Motor neuron (in vitro differentiated cells): Measurements from ENCODE around the gene MRPL54. TPM values are rescaled to one million over a fixed set of nuclear protein-coding genes. Genes with fewer than 3 reads are reported as not detected.
A peak's percentile ranks its signal among the peaks of the same experiment; 100 is the strongest.

Source experiments
- ATAC-seq, 8 experiments: fragments of 200-7000 bp; cut with Tn5 transposase; replicated peaks in 6 of 8; 2 replicates each; pipeline ENCODE4 v1.8.0; 2021; ENCODE audit warnings: mild to moderate bottlenecking in 8 of 8, moderate library complexity in 8 of 8
- H3K27ac ChIP-seq, 2 donors: fragments of 250-450 bp; sonication (Bioruptor Pico); 2 replicates each; pipeline ENCODE4 v1.9.0; 2021; ENCODE audit warnings: antibody characterized with exemption in 2 of 2, mild to moderate bottlenecking in 2 of 2, moderate library complexity in 1 of 2
- H3K4me1 ChIP-seq, 2 donors: fragments of 250-450 bp; sonication (Bioruptor Pico); replicated peaks in 1 of 2; 2 replicates each; pipeline ENCODE4 v1.6.1; 2021; ENCODE audit warnings: antibody characterized with exemption in 2 of 2, mild to moderate bottlenecking in 2 of 2, moderate library complexity in 1 of 2
- H3K4me3 ChIP-seq, 5 donors: fragments of 250-450 bp; sonication (Bioruptor Pico); 2 replicates each; pipeline ENCODE4 v1.9.0; 2021; ENCODE audit warnings: antibody characterized with exemption in 5 of 5, mild to moderate bottlenecking in 5 of 5, moderate library complexity in 4 of 5
- WGBS, 10 experiments: fragments of 450-650 bp; shearing (Covaris generic); methylation state at CpG; one replicate each; pipeline ENCODE4 v1.0.0; 2022; 5-methylcytosine and 5-hydroxymethylcytosine counted together
- in situ Hi-C, 9 experiments: fragments of 400-800 bp; cut with MboI; loops; one replicate each; pipeline ENCODE4 v1.15.0; 2021; ENCODE audit warnings: low sequenced_read_pairs in 9 of 9, low pct_unique_long_range_greater_than_20kb in 2 of 9; ENCODE audit not compliant: unreplicated experiment in 9 of 9
- total RNA-seq, 8 experiments: library from RNA; unstranded; fragments of 300-600 nt; gene quantifications; 2 replicates each; pipeline versions ENCODE4 v1.2.3 to v1.2.4, GENCODE V29; 2022

MRPL54 gene
- total RNA-seq, 8 experiments from 2014 or later, result 62.6 to 106 (median 86.6) TPM

GRCh38 chr19:3766520-3766919 lies 4.0 kb downstream of the MRPL54 start:
- WGBS, 10 experiments, result 80 to 100% (median 93%) methylated on average over 1 to 3 of the region's 7 CpGs; no CpG with 5 or more reads in 7 of the 10 experiments
- ATAC-seq, result no peak
- in situ Hi-C loops, result no loop called here
- Histone ChIP-seq H3K4me1 (peaks cover 3 to 5% of the 10 kb centered on the region in 2 donors), H3K4me3 (no peak overlapping the region), H3K27ac (no peak overlapping the region)

- in situ Hi-C loops, result no loop called here
- H3K4me1 ChIP-seq, result peaks cover 3 to 10% of the 10 kb centered on the region in 2 donors
- H3K27ac ChIP-seq, result no peak overlapping the region
- 80 to 100% methylated on average over 1 of the region's 23 CpGs; no CpG with 5 or more reads in 8 of the 10 experiments for WGBS, 10 experiments
- ATAC-seq, result no peak
- no peak overlapping the region for H3K4me3 ChIP-seq
Measured at GRCh38 chr19:3767050-3767449, 4.6 kb downstream of the MRPL54 start.

- no peak for ATAC-seq
- no peak overlapping the region for H3K27ac ChIP-seq
- WGBS, 10 experiments, result no CpG with 5 or more reads among the region's 25 CpGs
- no peak overlapping the region for H3K4me3 ChIP-seq
- in situ Hi-C loops, result no loop called here
- H3K4me1 ChIP-seq, result peaks cover under 1 to 13% of the 10 kb centered on the region in 2 donors
Measured at GRCh38 chr19:3768015-3768747, 5.7 kb downstream of the MRPL54 start.

GRCh38 chr19:3768748-3769099 lies 6.2 kb downstream of the MRPL54 start:
- in situ Hi-C loops, result no loop called here
- H3K4me1 ChIP-seq, result peaks cover 0 to 11% of the 10 kb centered on the region in 2 donors
- no peak overlapping the region for H3K27ac ChIP-seq
- no peak overlapping the region for H3K4me3 ChIP-seq
- 90 to 100% methylated on average over 1 to 2 of the region's 7 CpGs; no CpG with 5 or more reads in 8 of the 10 experiments for WGBS, 10 experiments
- ATAC-seq, result no peak

GRCh38 chr19:3769494-3769893 lies 7.0 kb downstream of the MRPL54 start:
- ATAC-seq, result no peak
- no peak overlapping the region for H3K27ac ChIP-seq
- in situ Hi-C loops, result no loop called here
- no peak overlapping the region for H3K4me3 ChIP-seq
- 83 to 100% (median 90%) methylated on average over 1 to 2 of the region's 17 CpGs; no CpG with 5 or more reads in 7 of the 10 experiments for WGBS, 10 experiments
- peaks cover 0 to 11% of the 10 kb centered on the region in 2 donors for H3K4me1 ChIP-seq

GRCh38 chr19:3770136-3770999 lies 7.9 kb downstream of the MRPL54 start:
- WGBS, 10 experiments, result 60 to 80% (median 80%) methylated on average over 1 of the region's 53 CpGs; no CpG with 5 or more reads in 6 of the 10 experiments
- H3K27ac ChIP-seq, result no peak overlapping the region
- ATAC-seq, result no peak
- H3K4me1 ChIP-seq, result peaks cover 0 to 11% of the 10 kb centered on the region in 2 donors
- H3K4me3 ChIP-seq, result no peak overlapping the region
- in situ Hi-C loops, result no loop called here

GRCh38 chr19:3771000-3771905 lies 8.8 kb downstream of the MRPL54 start:
- ATAC-seq, result no peak

GRCh38 chr19:3771906-3772455 lies 9.5 kb downstream of the MRPL54 start, which contains the start of gene RAX2:
Gene RAX2, minus strand, starts transcription at chr19:3772228. Its CDS starts 486 bp downstream, at chr19:3771742.
- Histone ChIP-seq H3K4me1 (peaks cover 0 to 11% of the 10 kb centered on the region in 2 donors), H3K27ac (peak within 1 kb of the TSS in 1 of 2 donors; percentile 58), H3K4me3 (no peak within 1 kb of the TSS)
- ATAC-seq, result peak in 5 of 8 experiments; percentile 42 to 78 (median 70)
- in situ Hi-C loops, result no loop called here
- no CpG with 5 or more reads among the region's 23 CpGs for WGBS, 10 experiments

More at GRCh38 chr19:3771000-3771905, 8.8 kb downstream of the MRPL54 start:
- Histone ChIP-seq H3K4me3 (no peak overlapping the region), H3K4me1 (peaks cover 0 to 11% of the 10 kb centered on the region in 2 donors), H3K27ac (peak overlapping the region in 1 of 2 donors; percentile 58)
- in situ Hi-C loops, result no loop called here
- 10 to 65% (median 50%) methylated on average over 2 to 5 of the region's 35 CpGs; no CpG with 5 or more reads in 5 of the 10 experiments for WGBS, 10 experiments

- WGBS, 10 experiments, result 77 to 89% (median 81%) methylated on average over 1 to 6 of the region's 12 CpGs; no CpG with 5 or more reads in 6 of the 10 experiments
- Histone ChIP-seq H3K27ac (no peak overlapping the region), H3K4me3 (no peak overlapping the region), H3K4me1 (peaks cover 0 to 11% of the 10 kb centered on the region in 2 donors)
- in situ Hi-C loops, result no loop called here
- ATAC-seq, result no peak
Measured at GRCh38 chr19:3773814-3774515, 11.5 kb downstream of the MRPL54 start.

GRCh38 chr19:3774621-3775373 lies 12.3 kb downstream of the MRPL54 start:
- 69% methylated on average over 3 of the region's 25 CpGs; no CpG with 5 or more reads in 9 of the 10 experiments for WGBS, 10 experiments
- H3K27ac ChIP-seq, result no peak overlapping the region
- in situ Hi-C loops, result no loop called here

GRCh38 chr19:3775374-3775711 lies 12.9 kb downstream of the MRPL54 start:
- in situ Hi-C loops, result no loop called here
- ATAC-seq, result no peak

More at GRCh38 chr19:3774621-3775373, 12.3 kb downstream of the MRPL54 start:
- Histone ChIP-seq H3K4me1 (peaks cover 0 to 11% of the 10 kb centered on the region in 2 donors), H3K4me3 (no peak overlapping the region)
- ATAC-seq, result peak in 1 of 8 experiments; percentile 7

More at GRCh38 chr19:3775374-3775711, 12.9 kb downstream of the MRPL54 start:
- Histone ChIP-seq H3K4me3 (no peak overlapping the region), H3K27ac (no peak overlapping the region), H3K4me1 (peaks cover 0 to 11% of the 10 kb centered on the region in 2 donors)
- WGBS, 10 experiments, result no CpG with 5 or more reads among the region's 2 CpGs
